Vagina (tissue), 2 donors: Measurements from ENCODE around the gene TAF6. TPM values are rescaled to one million over a fixed set of nuclear protein-coding genes. Genes with fewer than 3 reads are reported as not detected.

Experiments
- DNase-seq, 2 donors: peaks; one replicate each; pipeline ENCODE4 v3.0.0-alpha.2; 2017; ENCODE audit errors: extremely low spot score in 2 of 2
- H3K27ac ChIP-seq: fragments of 200-600 bp; sonication (generic); one replicate; pipeline ENCODE4 v1.5.1; 2019
- H3K27me3 ChIP-seq: fragments of 200-600 bp; sonication (generic); one replicate; pipeline ENCODE4 v1.5.1; 2019
- H3K36me3 ChIP-seq, 2 donors: fragments of 200-600 bp; sonication (generic); one replicate each; pipeline ENCODE4 v1.5.1; 2017 to 2019
- H3K4me1 ChIP-seq: fragments of 200-600 bp; sonication (generic); one replicate; pipeline ENCODE4 v1.5.1; 2019
- H3K4me3 ChIP-seq, 2 donors: fragments of 200-600 bp; sonication (generic); 1 replicate in 1 of 2; 2 replicates in 1 of 2; pipeline ENCODE4 v1.5.1; 2016 to 2019
- H3K9me3 ChIP-seq: fragments of 200-600 bp; sonication (generic); one replicate; pipeline ENCODE4 v1.5.1; 2019
- POLR2A ChIP-seq, 2 donors: fragments of 450-650 bp; IDR thresholded peaks; one replicate each; pipeline ENCODE4 v1.6.1; 2017; ENCODE audit warnings: antibody characterized with exemption in 2 of 2, mild to moderate bottlenecking in 2 of 2, moderate library complexity in 2 of 2
- POLR2AphosphoS5 ChIP-seq, 2 donors: sonication (generic); formaldehyde crosslinking; IDR thresholded peaks; one replicate each; pipeline ENCODE4 v1.9.0; 2017; ENCODE audit warnings: antibody characterized with exemption in 2 of 2, mild to moderate bottlenecking in 2 of 2, low read depth in 1 of 2; ENCODE audit not compliant: insufficient read depth in 1 of 2
- intact Hi-C: fragments of 100-400 bp; cut with DNase I; formaldehyde crosslinking; loops from one replicate; pipeline ENCODE4 v1.15.1; 2023
- total RNA-seq: library from RNA; depleted of rRNA; stranded (reverse); fragments of >200 nt; gene quantifications from one replicate; pipeline ENCODE4 v1.2.3, GENCODE V29; 2016
- TF ChIP-seq, protein P1 (sequence below), 3 experiments: fragments of 450-650 bp in 2 of 3; fragments of 200-600 bp in 1 of 3; sonication (generic) in 1 of 3; IDR thresholded peaks; one replicate each; pipeline ENCODE4 v1.5.1; 2017 to 2019; ENCODE audit warnings: antibody characterized with exemption in 3 of 3, mild to moderate bottlenecking in 2 of 3, moderate library complexity in 2 of 3

Gene TAF6
- 54.3 TPM for total RNA-seq

DNA sequence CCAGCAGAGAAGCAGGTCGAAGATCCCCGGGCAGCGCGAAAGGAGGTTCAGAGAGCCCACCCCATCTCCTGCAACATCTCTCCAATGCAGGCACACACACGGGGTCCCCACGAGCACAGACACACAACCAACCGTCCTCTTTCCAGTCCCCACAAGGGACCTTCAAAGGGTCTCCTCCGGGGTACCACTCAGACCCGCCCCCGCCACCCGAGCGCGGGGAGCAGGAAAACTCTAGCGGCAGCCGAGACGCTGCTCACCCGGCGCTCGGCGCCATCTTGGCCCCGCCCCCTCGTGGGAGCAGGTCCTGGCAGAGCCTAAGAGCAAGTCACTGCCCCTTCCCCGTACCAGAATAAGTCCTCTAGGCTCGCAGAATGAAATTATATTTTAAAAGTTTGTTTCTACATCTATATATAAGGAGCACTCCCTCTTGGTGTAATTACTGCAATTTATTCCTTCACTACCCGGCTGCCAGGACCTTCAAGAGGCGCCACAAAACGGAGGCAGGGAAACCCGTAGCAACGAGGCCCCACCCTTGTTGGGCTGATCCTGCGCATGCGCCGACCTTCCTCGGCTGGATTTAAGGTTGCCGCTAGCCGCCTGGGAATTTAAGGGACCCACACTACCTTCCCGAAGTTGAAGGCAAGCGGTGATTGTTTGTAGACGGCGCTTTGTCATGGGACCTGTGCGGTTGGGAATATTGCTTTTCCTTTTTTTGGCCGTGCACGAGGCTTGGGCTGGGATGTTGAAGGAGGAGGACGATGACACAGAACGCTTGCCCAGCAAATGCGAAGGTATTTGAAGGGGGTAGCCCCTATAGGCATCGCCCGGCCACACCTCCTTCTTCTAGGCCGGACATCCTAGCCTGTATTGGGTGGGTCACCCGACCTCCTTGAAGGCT is at the start of gene TAF6, which contains the start of gene CNPY4:
TAF6 (minus strand) TSS at position 287 of the 898 bp plus-strand sequence. CDS start 5,149 bp downstream, outside the sequence.
CNPY4 (plus strand) TSS at position 563 of the 898 bp plus-strand sequence; CDS start at position 674, 111 bp downstream.
- peak; percentile 91 to 97 for TF ChIP-seq POLR2AphosphoS5 (IDR thresholded peaks at IDR 0.05; ENCODE audit: insufficient read depth in 1 of 2, low read depth in 1 of 2)
- peak in 1 of 2 donors; percentile 46 for TF ChIP-seq POLR2A (IDR thresholded peaks at IDR 0.05)
- TF ChIP-seq, protein P1, sequence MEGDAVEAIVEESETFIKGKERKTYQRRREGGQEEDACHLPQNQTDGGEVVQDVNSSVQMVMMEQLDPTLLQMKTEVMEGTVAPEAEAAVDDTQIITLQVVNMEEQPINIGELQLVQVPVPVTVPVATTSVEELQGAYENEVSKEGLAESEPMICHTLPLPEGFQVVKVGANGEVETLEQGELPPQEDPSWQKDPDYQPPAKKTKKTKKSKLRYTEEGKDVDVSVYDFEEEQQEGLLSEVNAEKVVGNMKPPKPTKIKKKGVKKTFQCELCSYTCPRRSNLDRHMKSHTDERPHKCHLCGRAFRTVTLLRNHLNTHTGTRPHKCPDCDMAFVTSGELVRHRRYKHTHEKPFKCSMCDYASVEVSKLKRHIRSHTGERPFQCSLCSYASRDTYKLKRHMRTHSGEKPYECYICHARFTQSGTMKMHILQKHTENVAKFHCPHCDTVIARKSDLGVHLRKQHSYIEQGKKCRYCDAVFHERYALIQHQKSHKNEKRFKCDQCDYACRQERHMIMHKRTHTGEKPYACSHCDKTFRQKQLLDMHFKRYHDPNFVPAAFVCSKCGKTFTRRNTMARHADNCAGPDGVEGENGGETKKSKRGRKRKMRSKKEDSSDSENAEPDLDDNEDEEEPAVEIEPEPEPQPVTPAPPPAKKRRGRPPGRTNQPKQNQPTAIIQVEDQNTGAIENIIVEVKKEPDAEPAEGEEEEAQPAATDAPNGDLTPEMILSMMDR (IDR thresholded peaks at IDR 0.05), result peak in 1 of 3 experiments; percentile 15
- no peaks in the 10 kb centered on the region for H3K36me3 ChIP-seq
- H3K4me1 ChIP-seq, result peaks cover 20% of the 10 kb centered on the region
- H3K27ac ChIP-seq, result peak within 1 kb of the TSS; percentile 86
- peak in 1 of 2 donors; percentile 96 for DNase-seq
- intact Hi-C loops, result no loop called here
- H3K27me3 ChIP-seq, result no peaks in the 10 kb centered on the region
- H3K9me3 ChIP-seq, result no peaks in the 10 kb centered on the region
- H3K4me3 ChIP-seq, result peak within 1 kb of the TSS; percentile 74 to 81

DNA sequence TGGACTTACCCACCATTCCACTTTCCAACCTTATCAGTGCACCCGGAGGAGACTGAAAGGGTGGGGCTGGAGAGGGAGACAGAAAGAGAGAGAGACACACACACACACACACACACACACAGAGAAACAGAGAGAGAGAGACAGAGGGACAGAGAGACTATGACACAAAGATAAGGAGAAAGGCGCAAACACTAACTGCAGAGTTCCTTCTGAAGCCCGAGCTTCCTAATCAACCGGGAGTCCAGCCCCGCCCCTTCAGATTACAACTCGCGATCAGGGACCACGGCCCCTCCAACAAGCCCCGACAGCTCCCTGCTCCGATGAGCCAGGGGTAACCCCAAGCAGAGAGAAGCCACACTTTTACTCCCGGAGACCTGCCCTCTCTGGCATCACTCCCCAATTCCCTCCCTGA is 48.8 kb upstream of the TAF6 start:
- peaks cover 31% of the 10 kb centered on the region for H3K4me1 ChIP-seq
- TF ChIP-seq POLR2AphosphoS5 (IDR thresholded peaks at IDR 0.05; ENCODE audit: insufficient read depth in 1 of 2, low read depth in 1 of 2) (no peak), POLR2A (IDR thresholded peaks at IDR 0.05) (no peak)
- TF ChIP-seq, protein P1 (IDR thresholded peaks at IDR 0.05), result no peak
- peak overlapping the region; percentile 75 for H3K27ac ChIP-seq
- no peaks in the 10 kb centered on the region for H3K36me3 ChIP-seq
- no peaks in the 10 kb centered on the region for H3K9me3 ChIP-seq
- intact Hi-C loops, result no loop called here
- DNase-seq, result no peak
- H3K4me3 ChIP-seq, result peak overlapping the region; percentile 56 to 57
- no peaks in the 10 kb centered on the region for H3K27me3 ChIP-seq

DNA sequence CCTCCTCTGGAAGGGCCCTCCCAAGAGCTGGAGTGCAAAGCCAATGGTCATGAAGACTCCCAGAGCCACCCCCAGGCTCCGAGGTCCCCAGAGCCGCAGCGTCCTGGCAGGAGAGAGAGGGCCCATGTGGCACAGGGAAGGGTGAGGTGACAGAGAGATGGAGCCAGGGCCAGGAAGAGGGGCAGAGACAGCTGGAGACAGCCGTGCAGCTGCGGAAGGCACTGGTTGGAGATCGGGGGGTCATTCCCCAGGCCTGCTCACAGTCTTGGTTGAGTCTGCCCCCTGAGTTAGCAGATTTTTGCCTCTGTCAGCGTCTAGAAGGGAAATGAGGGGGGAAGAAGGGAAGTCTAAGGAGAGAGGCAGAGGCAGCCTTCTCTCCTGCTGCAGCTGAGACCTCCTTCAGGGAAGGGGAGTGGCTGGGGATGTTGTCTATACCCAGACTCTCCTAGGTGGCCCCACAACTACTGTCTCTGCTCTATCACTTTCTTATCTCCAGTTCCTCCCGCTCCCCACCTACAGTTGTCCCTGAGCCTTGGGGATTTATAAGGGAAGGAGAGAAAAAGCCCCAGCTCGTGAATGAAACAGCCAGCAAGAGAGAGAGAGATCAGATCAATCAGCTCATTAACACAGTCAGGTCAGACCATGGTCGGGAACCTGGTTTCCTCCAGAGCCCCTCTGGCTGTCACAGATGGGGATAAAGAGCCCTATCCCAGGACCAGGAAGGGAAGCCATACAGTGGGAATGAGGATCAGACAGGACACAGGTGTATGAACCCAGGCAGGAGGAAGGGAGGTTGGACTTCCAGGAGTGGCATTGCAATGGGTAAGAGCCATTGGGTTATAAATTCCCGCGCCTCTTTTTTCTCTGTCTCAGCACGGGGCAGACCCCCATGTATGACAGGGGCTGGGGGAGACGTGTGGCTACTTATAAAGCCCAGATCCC is 48.1 kb upstream of the TAF6 start:
- intact Hi-C loops, result no loop called here
- H3K9me3 ChIP-seq, result no peaks in the 10 kb centered on the region
- no peaks in the 10 kb centered on the region for H3K27me3 ChIP-seq
- peaks cover 31% of the 10 kb centered on the region for H3K4me1 ChIP-seq
- H3K27ac ChIP-seq, result peak overlapping the region; percentile 75
- H3K4me3 ChIP-seq, result peak overlapping the region; percentile 56 to 57
- no peak for DNase-seq
- H3K36me3 ChIP-seq, result no peaks in the 10 kb centered on the region
- TF ChIP-seq, protein P1 (IDR thresholded peaks at IDR 0.05), result no peak
- no peak for TF ChIP-seq POLR2A (IDR thresholded peaks at IDR 0.05)
- no peak for TF ChIP-seq POLR2AphosphoS5 (IDR thresholded peaks at IDR 0.05; ENCODE audit: insufficient read depth in 1 of 2, low read depth in 1 of 2)

DNA sequence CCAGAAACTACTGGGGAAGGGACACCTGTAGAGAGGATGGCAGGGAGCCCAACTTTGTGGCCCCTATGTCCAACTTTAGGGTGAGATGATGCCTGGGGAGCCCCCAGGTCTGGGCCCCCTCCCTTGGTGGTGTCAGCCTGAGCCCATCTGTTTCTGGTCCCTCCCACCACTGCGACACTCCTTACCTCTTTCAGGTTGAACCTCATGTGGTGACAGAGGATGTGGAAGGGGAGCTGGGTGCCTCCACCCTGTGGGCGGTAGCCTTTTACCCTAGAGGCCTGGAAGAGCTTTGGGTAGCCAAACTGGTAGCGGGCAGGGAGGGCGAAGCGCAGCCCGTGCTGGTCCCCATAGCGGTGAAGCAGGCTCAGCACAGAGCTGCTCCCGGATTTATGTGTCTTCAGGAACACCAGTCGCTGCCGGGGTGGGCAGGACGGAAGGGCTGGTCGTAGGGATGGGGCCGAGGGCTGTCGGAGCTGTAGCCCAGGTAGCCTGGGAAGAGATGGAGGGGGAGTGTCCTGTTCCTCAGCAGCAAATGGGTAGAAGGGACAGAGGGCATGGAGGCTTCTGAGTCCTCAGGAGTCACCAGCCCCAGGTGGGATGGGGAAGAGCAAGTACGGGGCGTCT is 47.3 kb upstream of the TAF6 start:
- Histone ChIP-seq H3K4me3 (no peak overlapping the region), H3K27ac (no peak overlapping the region), H3K36me3 (no peaks in the 10 kb centered on the region), H3K27me3 (no peaks in the 10 kb centered on the region), H3K4me1 (peaks cover 25% of the 10 kb centered on the region), H3K9me3 (no peaks in the 10 kb centered on the region)
- intact Hi-C loops, result no loop called here
- no peak for DNase-seq
- TF ChIP-seq POLR2A (IDR thresholded peaks at IDR 0.05) (no peak), POLR2AphosphoS5 (IDR thresholded peaks at IDR 0.05; ENCODE audit: insufficient read depth in 1 of 2, low read depth in 1 of 2) (no peak)
- TF ChIP-seq, protein P1 (IDR thresholded peaks at IDR 0.05), result no peak
